Adipose tissue (tissue), 3 donors: ENCODE measurements around the gene KRTCAP3. TPM values are rescaled to one million over a fixed set of nuclear protein-coding genes. Genes with fewer than 3 reads are reported as not detected.

Experiments used
- H3K27ac ChIP-seq: one replicate; pipeline ENCODE4 v1.5.1; 2013; ENCODE audit warnings: low read depth, low read length
- WGBS, 3 donors: extraction: QIAGEN DNeasy Blood & Tissue Kit; methylation state at CpG; one replicate each; pipeline ENCODE4 v1.1.7; 2013; 5-methylcytosine and 5-hydroxymethylcytosine counted together
- polyA plus RNA-seq, 3 donors: library from polyadenylated mRNA; stranded (reverse); fragments of 200-250 nt; gene quantifications; one replicate each; pipeline ENCODE4 v1.2.3, GENCODE V29; 2013
- donor health status: healthy with polysubstance abuse.
- donor health status: Bipolar disorder and iron deficiency.
- donor health status: healthy.

KRTCAP3 gene
- polyA plus RNA-seq, 3 donors = 2.4 to 52.8 (median 6.1) TPM

DNA sequence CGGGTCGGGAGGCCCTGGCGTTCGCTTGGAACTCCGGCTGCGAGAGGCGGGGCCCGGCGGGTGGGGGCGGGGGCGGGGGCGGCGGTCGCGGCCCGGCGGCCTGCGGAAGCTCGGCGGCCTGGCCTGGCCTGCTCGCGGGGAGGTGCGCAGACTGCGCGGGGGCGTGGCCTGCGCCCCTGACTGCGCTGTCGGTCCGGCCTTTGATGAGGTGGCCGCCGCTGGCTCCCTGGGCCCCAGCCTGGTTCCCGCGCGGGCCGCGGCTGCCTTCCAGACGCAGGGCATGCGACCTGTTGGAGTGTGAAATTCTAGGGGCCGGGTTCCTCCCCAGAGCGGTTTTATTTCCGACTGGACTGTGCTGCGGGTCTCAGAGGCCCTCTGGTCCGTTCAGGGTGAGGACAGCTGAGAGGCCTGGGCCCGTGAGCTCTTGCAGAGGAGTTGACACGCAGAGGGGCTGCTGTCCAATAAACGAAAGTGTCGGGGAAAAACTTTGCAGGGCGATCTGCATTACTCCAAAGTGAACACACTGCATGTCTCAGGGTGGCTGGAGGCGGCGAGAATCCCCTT is 13.1 kb upstream of the KRTCAP3 start:
- H3K27ac ChIP-seq = peak overlapping the region; percentile 51
- 0 to 1% (median 0%) methylated on average over 40 to 51 of the region's 51 CpGs for WGBS, 3 donors

DNA sequence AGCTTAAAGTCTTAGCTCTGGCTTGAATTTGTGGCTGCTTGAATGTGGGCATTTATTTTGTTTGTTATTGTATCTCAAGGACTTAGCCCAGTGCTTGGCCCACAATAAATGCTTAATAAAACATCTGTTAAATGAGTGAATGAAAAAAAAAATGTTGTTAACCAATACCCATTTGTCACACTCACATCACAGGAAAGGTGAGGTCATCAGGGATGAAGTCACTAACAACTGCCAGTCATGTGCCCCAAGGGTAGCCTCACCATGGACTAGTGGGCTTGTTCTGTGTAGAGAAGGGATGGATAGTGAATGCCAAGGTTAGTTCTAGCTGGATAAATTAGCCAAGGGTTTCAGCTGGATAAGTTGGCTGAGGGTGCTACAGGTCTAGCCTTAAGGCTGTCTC is 10.8 kb upstream of the KRTCAP3 start:
- no peak overlapping the region for H3K27ac ChIP-seq

DNA sequence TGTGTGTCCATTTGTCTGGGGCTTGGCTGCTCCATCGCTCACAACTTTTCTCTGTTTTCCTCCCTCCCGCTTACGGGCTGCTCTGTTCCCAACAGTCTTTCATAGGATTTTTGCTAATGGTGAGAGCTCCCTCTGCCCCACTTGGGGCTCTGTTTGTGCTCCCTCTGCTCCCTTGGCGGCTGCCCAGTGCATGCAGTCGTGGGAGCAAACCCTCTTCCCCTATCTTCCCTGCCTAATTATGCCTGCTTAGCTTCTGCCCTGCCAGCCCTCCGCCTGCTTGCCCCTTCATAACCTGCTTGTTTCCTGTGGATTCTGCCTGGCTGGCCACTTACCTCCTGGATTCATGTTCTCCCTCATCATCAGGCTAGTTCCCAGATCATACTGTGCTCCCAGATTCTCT is 6.6 kb upstream of the KRTCAP3 start:
- H3K27ac ChIP-seq = no peak overlapping the region
- WGBS, 3 donors = 81 to 90% (median 89%) methylated on average over 6 of the region's 6 CpGs

DNA sequence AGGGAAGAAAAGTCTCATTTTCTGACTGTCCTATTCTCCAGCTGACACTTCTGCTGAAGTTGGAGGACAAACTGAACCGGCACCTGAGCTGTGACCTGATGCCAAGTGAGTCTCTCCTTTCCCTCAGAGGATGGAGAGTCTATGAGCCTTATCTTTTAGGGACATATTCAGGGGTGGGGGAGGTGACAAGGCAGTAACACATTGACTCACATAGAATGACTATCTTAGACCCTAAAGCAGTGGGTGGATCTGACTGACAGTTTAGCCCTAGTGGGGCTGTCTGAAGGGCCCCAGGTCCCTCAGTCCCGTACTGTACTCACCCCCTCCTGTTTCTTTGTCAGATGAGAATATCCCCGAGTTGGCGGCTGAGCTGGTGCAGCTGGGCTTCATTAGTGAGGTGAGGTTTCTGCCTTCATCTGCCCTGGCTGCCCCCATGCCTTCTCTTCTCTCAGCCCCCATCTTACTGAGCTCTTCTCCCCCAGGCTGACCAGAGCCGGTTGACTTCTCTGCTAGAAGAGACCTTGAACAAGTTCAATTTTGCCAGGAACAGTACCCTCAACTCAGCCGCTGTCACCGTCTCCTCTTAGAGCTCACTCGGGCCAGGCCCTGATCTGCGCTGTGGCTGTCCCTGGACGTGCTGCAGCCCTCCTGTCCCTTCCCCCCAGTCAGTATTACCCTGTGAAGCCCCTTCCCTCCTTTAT is 805 bp upstream of the KRTCAP3 start:
- no peak overlapping the region for H3K27ac ChIP-seq

DNA sequence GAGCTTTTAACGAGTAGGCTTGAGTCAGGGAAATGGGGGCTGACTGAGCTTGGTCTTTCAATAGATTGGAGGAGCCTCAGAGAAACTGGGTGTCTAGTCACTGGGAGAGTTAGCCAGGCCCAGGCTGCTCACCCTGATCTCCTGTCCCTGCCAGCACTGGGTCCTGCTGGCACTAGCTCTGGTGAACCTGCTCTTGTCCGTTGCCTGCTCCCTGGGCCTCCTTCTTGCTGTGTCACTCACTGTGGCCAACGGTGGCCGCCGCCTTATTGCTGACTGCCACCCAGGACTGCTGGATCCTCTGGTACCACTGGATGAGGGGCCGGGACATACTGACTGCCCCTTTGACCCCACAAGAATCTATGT is 720 bp downstream of the KRTCAP3 start:
- no peak overlapping the region for H3K27ac ChIP-seq
- WGBS, 3 donors = 52 to 83% (median 77%) methylated on average over 6 of the region's 6 CpGs

More for the DNA sequence above, 805 bp upstream of the KRTCAP3 start:
- 86 to 92% (median 91%) methylated on average over 10 of the region's 10 CpGs for WGBS, 3 donors

DNA sequence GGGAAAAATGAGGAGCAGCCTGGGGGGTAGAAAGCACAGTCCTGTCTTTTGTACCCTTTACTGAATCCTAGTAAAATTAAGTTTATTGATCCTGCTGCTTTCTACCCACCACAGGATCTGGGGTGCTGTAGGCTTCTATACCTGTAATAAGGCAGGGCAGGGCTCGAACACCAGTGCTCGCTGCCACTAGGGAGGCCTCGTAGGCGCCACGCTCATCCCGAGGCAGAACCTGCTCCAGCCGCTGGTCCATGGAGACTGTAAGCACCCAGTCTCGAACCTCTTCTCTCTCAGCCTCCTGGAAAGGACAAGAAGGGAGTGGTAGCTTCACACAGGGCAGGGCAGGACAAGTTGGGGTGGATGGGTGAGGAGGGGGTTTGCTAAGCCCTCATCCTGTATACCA is 3.0 kb downstream of the KRTCAP3 start:
- WGBS, 3 donors = 92 to 94% (median 92%) methylated on average over 8 of the region's 8 CpGs
- H3K27ac ChIP-seq = no peak overlapping the region

DNA sequence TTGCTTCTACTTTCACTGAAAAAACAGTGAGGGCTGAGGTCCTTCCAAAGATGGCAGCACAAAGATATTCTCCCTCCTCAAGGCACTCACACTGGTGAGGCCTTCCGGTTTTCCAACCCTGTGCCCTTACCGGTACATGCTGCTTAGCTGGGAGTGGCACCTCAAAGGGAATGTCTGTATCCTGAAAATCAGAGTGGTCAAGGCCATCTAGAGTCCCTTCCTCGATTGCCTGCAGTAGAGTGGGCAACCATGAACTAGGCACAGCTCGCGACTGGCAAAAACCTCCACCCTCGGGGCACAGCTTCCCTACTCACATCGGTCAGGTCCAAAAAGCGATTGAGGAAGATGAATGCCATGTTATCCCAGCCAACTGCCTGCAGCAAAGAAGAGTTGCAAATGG is 3.4 kb downstream of the KRTCAP3 start:
- WGBS, 3 donors = 88 to 93% (median 91%) methylated on average over 8 of the region's 8 CpGs
- H3K27ac ChIP-seq = no peak overlapping the region

DNA sequence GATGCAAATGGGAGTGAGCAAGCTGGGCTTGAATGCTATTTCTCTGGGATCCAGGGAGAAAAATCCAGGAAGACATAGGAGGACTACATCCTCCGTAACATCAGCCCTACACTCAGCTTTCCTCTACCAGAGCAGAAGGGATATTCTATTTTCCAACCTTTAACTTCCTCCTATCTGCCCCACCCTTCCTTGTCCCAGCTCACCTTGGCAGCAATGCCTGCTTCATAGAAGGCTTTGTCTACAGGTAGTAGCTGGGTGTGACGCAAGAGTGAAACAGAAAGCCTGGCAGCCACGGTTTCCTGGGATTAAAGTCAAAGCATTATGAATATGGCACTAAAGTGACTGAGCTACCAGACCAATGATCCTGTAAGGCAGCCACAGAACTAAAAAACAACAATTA is 3.9 kb downstream of the KRTCAP3 start:
- WGBS, 3 donors = 46 to 75% (median 69%) methylated on average over 3 of the region's 3 CpGs
- no peak overlapping the region for H3K27ac ChIP-seq

DNA sequence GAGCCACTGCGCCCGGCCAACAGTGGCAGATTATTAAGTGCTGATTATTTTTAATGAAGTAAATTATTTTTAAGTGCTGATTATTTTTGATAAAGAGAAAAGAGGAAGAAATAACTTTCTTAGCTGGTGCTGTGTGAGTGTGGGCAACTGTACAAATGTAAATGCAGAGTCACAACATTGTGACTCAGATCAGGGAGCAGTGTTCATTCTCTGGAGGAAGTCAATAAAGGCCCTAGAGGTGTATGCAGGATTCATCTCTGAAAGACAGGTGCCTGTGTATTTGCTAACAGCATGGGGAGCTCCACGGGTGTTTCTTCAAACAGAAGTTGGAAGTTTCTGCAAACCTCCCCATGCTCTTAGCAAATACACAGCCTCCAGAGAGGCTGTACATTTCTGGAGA is 6.2 kb downstream of the KRTCAP3 start:
- 61 to 86% (median 65%) methylated on average over 3 of the region's 3 CpGs for WGBS, 3 donors

DNA sequence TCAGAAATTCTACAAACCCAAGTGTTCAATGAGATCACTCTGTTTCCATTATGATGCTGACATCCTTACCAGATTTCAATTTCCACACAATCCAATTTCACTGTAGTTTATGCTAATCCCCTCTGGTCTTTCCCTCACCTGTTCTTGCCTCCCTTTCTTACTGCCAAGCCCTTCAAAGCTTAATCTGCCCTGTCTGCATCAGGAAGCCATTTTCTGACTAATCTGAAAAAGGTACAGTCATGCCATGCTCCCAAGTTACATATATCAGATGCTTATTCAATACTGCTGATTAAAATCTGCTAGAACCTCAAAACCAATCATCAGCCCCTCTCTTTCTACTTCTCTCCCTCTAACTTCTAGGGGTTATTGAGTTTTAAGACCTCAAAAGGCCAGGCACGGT is 8.9 kb downstream of the KRTCAP3 start:
- no peak overlapping the region for H3K27ac ChIP-seq
- 37 to 100% (median 40%) methylated on average over 1 of the region's 1 CpG for WGBS, 3 donors

More for the DNA sequence above, 6.2 kb downstream of the KRTCAP3 start:
- no peak overlapping the region for H3K27ac ChIP-seq

DNA sequence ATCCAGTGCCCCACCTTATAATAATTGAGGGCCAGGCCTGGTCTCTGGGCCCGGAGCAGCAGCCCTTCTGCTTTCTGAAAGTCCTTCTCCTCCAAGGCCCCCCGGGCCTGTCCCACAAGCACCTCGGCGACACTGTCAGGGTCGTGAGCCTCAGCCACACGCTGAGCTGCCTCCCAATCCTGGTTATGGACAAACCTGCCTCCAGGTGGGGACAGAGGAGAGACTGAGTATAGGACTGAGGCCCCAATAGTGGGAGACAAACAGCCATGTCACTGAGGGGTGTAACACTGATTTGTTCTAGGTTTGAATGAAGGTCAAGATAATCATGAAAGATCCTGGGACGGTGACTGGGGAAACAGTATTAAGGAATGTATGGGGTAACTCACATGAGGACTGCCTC is 11.8 kb downstream of the KRTCAP3 start:
- WGBS, 3 donors = 86 to 92% (median 92%) methylated on average over 7 of the region's 7 CpGs
- no peak overlapping the region for H3K27ac ChIP-seq

DNA sequence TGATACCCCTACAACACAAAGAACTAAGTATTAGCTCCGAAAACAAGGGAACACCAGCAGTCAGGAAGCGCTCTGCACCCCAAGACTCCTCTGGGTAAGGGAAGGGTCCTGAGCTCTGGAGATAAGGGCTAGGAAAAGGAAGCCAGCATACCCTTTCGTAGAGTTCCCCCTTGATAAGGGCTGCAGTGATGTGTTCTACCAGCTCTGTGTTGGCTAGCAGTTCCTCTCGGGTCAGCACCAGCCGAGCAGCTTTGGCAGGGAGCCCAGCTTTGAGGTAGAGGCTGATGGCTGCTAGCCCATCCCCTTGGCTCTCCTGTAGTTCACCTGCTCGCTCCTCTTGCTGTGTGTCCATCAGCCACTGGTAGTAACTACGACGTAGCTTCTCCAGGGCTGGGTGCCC is 18.9 kb downstream of the KRTCAP3 start:
- WGBS, 3 donors = 65 to 78% (median 73%) methylated on average over 8 of the region's 8 CpGs
- H3K27ac ChIP-seq = no peak overlapping the region

DNA sequence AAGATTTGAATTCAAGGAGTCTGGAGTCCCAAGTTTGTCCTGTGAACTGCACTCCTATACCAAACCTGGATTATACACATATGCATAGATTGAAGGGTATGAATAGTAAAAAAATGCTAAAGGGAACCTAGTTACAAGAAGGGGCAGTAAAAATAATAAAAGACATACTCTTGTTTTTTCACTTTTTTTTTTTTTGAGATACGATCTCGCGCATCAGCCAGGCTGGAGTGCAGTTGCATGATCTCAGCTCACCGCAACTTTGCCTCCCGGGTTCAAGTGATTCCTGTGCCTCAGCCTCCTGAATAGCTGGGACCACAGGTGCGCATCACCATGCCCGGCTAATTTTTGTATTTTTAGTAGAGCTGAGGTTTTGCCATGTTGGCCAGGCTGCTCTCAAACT is 22.3 kb downstream of the KRTCAP3 start:
- 95 to 97% (median 96%) methylated on average over 7 of the region's 7 CpGs for WGBS, 3 donors
- no peak overlapping the region for H3K27ac ChIP-seq

DNA sequence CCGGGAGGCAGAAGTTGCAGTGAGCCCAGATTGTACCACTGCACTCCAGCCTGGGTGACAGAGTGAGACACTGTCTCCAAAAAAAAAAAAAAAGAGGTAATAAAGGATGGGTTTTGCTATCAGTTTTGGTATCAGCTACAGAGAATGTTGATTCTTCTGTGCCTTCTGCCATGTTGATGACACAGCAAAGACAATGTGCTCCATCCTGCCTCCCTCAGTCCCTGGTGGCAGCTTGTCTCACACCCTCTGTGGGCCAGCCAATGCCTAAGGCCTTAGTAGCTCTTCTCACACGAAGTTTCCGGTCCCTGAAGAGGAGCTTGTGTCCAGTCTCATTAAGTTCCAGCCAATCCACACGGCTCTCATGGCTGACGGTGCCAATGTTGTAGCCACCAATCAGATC is 29.8 kb downstream of the KRTCAP3 start:
- 85 to 94% (median 92%) methylated on average over 5 of the region's 5 CpGs for WGBS, 3 donors
- no peak overlapping the region for H3K27ac ChIP-seq

DNA sequence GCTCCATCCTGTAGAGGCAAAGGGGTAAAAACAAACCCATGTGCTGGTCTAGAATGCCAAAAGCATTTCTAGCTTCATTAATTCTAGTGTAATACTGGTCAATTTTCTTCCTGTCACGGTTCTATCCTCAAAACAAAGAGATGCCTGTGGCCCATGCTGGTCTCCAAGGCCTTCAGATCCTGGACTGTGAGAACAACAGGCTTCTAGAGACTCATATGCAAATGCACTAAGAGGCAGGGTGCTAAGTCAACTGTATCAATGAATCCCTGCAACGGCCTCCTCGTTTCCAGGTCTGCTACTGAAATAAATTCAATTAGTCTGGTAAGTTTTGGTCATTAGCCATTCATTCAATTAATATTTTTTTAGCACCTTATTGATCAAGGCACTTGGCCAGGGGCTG is 43.3 kb downstream of the KRTCAP3 start:
- H3K27ac ChIP-seq = no peak overlapping the region
- WGBS, 3 donors = 60 to 79% (median 72%) methylated on average over 3 of the region's 3 CpGs

DNA sequence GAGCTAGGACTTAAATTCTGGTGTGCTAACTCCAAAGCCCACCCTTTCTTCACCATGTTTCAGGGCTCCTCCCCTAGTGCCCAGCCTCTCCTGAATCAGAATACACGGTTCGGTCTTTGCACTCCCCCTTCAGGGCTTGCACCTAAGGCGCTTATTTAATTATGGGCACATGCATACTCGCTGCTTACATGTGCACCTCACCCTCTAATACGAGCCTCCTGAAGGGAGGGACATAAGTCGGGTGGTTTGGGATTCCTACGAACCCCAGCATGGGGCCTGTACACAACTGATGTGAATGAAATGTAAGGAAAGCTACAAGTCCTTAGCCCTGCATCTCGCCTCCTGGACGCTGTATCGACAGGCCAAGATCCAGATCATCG is 46.9 kb downstream of the KRTCAP3 start:
- H3K27ac ChIP-seq = no peak overlapping the region
- 2 to 5% (median 4%) methylated on average over 11 of the region's 11 CpGs for WGBS, 3 donors

DNA sequence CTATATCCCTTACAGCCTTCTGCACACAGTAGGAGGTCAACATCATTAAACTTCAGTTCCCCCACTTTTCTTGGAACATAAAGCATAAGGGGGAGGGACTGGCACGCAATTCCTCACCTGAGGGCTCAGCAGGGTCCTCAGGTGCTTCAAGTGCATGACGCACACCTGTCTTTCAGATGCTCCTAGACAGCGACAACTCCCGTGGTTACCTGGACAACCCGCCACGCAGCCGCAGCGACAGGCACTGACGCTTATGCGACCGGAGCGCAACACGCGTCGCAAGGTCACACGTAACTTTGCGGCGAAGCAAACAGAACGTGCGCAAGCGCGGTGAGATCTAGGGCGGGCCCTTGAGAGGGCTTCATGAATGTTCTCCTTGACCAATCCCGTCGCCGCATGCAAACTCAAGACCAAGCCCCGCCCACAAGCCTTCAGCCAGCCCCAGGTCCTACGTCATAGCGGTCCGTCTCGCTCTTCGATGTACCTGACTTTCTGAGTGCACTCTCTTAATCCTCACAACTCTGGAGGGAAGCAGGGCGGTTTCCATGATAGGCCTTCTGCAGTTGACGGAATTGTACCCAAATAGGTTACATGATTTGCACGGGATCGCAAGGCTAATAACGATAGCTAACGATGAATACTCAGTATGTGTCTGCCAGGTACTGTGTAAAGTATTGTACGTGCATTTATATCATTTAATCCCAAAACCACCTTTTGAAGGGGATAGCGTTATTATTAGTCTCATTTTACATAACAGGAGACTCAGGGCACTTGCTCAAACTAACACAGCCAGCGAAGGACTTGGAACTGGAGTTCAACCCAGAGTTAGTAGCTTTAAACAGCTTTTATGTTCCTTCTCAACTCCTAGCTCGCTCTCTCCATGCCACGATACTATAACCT is 47.6 kb downstream of the KRTCAP3 start, which contains the start of gene IFT172:
Gene IFT172, minus strand, starts transcription at position 246 of the 900 bp plus-strand sequence. Its CDS starts 90 bp downstream, at position 156.
- WGBS, 3 donors = 7% methylated on average over 43 of the region's 43 CpGs
- H3K27ac ChIP-seq = no peak within 1 kb of the TSS

DNA sequence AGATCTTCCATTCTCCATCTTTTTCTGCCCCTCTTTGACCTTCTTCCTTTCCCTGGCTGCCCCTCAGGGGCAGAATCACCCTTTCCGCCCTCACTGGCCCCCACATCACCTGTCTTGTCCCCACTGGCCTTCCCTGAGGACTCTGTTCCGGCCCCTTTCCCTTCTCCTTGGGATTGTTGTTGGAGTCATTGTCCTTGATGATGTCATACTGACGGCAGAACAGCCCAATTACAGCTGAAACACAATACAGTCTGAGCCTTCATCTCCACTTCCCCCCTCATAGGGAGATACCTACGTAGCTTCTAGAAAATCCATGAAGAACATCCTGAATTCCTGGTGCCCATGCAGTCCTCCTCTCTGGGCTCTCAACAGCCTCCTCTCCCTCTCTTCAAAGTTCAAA is 50.4 kb downstream of the KRTCAP3 start:
- H3K27ac ChIP-seq = no peak overlapping the region
- 86 to 92% (median 91%) methylated on average over 4 of the region's 4 CpGs for WGBS, 3 donors

DNA sequence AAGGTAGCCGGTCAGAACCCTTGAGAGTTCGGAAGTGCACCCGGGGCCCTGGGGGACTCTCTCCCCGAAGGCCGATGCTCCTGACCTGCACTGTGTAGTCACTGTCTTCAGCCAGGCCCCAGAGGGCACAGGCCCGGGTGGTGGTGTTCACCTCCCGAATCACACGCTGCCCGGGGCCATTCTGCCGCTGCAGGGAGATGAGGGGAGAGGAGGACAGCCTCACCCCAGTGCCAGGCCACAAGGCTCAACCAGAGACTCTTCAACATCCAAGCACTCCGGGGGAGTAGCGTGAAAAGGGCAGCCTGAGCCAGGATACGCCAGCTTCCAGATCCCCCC is 51.7 kb downstream of the KRTCAP3 start:
- H3K27ac ChIP-seq = no peak overlapping the region
- 82 to 88% (median 83%) methylated on average over 13 of the region's 13 CpGs for WGBS, 3 donors
